ENCODE measurements around the gene HPSE2.
"Not testable (repeated sequence)": the region's sequence is repeated elsewhere in the genome, so short reads cannot be mapped to it uniquely, and the experiment has no call there.

HPSE2 gene

DNA sequence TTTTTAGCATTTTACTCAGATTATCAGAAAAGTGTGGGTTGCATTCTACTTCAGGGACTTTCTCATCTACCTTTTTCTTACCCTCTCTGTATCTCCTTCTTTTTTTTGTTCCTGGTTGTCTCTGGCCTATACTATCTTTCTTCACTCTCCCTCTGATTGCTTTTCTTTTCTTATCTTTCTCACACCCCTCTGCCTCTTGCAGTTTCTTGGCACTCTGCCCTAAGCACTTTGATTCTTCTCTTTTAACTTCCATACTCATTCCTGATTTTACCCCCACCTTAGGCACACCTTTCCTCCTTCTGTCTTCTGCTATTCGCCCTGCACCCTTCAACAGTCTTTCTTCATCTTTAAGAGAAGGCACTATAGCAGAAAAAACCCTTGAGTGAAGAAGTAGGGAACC, 696.1 kb downstream of the HPSE2 start:
- no peak for DNase-seq

DNA sequence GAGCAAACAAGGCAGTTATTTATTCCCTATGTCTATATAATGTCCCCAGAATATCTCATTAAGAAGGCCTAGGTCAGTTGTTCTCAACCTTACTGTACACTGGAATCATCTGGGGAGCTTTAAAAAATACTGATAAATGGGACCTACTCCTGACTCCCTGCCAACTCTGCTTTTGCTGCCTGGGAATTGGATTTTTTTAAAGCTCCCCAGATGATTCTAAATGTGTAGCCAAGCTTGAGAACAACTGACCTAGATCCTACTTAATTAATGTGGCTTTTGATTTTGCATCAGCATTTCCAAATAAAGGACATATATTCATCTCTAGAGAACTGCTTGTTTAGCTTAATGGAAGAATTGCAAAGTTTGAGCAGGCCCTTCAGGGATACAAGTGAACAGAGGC, 697.2 kb downstream of the HPSE2 start:
- no peak for DNase-seq

DNA sequence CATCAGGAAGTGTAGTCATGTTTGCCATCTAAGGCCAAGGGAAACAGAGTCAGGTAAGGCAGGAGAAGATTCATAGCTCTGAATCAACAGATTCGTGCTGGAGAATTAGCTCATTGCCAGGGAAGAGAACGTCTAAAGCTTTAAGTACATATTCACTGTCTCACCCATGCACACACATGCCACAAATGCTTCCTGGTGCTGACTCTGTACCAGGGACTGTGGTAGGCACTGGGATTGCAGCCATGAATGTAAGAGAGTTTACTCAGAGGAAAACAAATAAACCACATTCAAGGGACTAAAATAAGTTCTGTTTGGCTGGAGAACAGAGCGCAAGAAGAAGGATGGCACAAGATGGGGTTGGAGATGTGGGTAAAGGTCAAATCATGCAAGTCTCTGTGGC, 699.1 kb downstream of the HPSE2 start:
- no peak for DNase-seq

DNA sequence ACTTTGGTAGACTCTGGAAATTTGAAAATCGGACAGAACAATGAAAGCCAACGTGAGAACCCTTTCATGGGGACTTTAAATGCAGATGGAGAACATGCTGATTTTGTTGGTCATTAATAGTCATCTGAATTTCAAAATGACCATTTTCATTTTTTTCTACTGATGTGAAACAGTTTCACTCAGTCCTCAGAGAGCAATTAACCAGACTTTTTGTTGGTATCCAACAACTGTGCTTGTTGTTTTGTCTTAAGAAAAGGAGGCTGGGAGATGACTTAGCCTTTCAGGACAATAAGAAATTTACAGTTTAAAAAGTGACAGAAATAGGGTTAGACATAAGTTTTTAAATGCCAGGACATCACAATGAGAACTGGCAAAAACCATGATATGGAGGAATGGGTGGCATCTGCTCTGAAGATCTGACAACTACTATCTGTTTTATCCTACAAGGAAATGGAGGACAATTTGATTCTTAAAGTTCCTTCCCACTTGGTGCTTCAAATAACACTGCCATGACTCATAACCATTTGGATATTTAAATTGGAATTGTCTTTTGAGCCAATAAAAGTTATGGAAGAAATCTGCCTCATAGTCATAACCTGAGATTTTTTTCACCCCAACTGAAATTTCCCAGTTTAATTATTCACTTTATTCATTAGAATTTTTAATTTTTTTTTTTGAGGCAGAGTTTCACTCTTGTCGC, 701.8 kb downstream of the HPSE2 start:
- DNase-seq = no peak

DNA sequence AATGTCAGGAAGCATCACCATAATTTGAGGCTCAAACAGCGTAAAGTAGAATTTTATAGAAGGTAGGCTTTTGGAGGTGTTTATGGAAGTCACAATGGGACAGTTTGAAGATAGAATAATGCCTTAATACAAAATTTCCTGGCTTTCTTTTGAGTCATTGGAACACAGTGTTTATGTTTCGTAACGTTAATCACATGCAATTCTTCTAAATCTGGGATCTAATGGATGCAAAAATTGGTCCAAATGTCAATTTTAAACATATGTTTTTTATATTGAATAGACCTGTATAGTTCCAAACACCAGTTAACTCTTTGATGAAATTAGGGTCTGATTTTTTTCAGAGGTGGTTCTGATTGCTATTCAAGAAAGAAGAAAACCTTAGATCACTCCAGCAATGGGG, 702.4 kb downstream of the HPSE2 start:
- no peak for DNase-seq

DNA sequence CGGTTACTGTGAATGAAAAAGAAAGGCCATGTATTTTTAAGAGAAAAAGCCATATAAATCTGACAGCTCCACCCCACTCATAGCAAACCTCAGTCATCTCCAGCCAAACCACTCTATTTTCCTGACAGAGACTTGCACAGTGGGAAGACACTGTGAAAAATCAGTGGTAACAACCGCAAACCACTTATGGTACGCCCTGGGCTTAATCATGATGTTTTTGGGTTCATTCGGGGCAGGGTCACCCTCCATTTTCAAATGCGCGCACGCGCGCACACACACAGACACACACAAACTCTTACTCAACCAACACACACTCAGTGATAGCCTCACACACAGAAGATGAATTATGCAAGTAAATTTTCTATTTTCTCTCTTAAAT, 706.9 kb downstream of the HPSE2 start:
- no peak for DNase-seq

DNA sequence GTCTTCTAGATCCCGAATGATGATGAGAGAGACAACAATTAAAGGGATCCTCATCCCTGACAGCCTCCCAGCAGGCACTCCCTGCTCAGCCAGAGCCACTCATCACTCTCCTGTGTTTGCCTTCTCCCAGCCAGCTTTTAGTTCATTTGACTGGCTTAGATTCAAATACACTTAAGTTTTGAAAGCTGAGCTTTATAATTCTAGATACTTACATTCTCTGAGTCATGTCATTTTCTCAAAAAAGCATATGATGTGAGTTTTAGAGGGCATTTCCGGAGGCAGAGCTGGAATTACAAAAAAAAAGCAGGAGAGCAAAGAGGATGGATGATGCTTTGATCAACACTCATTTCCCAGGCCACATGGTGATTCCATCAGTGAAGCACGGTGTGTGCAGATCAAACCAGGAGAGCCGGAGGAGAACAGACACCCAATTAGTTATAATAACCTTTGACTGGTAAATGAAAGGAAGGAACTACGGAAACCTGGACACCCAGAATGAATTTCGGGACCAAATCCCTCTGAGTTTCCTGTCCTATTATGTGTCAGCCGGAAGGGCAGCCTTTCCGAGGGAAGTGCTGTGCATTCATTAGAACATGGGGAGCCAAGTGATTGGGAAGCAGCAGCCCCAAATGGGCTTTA, 707.4 kb downstream of the HPSE2 start:
- DNase-seq = no peak

DNA sequence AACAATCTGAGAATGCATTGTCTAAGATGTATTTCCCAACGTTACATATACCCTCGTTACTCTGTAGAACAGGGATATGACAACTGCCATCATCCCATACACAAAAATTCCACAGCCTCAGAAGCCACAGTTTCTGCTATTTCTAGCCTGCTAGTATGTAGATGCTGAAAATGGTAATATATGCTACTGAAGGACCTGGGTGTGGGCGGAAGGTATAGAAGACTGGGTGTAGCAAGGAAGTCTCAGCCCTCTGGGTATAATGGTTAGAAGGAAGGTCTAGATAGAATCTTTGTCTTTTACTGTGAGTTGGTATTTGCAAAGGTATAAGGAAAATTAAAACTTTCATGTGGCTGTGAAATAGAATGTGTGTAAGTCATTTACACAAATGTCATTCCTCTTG, 709.7 kb downstream of the HPSE2 start:
- no peak for DNase-seq

DNA sequence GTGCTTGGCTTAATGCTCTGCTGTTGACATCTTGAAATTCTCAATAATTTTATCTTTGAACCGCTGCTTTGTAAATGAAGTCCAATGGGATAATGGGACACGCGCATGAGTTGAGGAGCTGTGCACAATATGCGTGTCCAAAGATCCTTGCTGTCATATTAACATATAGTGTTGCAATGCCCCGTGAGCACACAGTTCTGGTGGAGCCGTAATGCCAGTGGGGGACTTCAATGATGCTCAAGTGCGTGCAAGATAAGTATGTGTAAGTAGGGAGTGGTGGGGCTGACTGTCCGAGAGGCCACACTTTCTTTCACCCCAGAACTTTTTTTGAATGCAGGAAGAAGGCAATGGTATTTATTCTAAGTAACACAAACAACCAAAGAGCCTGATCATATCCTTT, 711.5 kb downstream of the HPSE2 start:
- DNase-seq = no peak

DNA sequence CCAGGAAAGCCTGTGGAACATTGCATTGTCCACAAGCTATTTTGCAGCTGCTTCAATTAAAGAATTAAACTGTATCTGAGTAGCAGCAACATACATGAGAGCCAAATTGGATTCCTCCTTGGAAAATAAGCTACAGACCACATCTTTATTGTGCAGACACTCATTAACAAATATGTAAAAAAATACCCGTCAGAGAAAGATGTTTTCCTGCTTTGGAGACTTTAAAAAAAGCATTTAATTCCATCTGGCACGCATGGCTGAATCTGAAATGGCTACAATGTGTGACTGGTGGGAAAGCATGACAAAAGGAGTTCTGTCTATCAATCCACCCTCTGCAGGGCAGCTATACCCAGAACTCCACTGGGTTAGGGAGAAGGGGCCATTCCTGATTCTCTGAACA, 715.8 kb downstream of the HPSE2 start:
- no peak for DNase-seq

DNA sequence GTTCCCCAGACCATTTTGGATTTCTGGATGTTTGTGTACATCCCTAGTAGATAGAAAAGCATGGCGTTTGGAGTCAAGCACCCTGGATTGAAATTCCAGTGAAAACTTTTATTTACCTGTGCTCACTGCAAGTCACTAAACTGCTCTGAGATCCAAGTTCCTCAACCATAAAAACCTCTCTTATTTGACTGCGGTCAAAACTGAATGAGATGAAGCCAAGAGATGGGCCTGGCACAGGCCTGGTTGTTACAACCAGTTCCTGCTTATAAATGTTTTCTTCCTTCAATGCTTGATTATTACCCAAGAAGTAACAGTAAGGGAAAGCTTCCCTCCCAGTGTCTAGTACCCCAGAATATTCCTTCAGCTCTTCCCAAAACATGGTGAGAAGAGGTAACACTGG, 718.0 kb downstream of the HPSE2 start:
- no peak for DNase-seq

DNA sequence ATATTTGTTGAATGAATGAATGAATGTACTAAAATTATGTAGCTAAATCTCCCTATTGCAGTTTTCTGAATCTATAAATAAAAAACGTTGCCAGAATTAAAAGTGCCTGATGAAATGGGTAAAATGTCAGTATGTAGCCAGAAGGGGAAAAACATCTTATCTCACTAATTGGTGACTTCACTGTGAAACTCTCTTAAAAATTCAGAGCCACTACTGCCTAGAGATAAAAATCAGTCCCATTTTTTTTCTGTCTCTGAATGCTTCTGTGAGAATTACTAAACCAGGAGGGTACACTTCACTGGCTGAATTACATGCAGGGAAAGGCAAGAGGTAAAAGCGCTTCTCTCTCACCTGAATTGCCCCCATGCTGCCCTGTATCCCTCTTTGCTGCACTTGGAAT, 719.3 kb downstream of the HPSE2 start:
- DNase-seq = no peak

DNA sequence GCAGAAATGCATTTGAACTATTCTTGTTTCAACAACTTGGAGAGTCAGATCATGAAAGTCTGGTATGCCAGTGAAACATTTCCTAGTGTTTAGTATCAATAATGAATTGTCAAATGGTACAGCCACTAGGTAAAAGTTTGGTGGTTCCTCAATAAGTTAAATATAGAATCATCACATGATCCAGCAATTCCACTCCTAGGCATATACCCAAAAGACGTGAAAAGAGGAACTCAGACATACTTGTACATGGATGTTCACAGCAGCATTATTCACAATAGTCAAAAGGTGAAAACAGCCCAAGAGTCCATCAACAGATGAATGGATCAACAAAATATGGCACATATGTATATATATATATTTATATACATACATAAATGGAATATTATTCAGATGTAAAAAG, 721.9 kb downstream of the HPSE2 start:
- DNase-seq = no peak

DNA sequence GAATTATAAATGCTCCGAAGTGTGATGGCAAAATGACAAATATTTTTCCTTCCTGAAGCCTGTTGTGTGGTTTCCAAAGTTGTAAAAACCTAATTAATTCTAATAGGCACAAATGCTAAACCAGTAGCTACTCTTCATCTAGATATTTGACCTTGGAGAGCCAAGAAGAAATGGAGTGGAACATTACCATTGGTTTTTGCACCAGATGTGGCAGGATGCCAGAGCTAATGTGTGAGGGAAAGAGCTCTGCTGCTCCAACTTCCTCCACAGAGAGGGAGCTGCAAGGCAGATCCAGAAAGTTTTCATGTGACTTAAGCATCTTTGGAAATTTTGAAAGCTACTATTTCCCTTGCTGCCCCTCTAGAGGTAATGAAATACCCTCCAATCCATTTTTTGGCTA, 723.8 kb downstream of the HPSE2 start:
- no peak for DNase-seq

DNA sequence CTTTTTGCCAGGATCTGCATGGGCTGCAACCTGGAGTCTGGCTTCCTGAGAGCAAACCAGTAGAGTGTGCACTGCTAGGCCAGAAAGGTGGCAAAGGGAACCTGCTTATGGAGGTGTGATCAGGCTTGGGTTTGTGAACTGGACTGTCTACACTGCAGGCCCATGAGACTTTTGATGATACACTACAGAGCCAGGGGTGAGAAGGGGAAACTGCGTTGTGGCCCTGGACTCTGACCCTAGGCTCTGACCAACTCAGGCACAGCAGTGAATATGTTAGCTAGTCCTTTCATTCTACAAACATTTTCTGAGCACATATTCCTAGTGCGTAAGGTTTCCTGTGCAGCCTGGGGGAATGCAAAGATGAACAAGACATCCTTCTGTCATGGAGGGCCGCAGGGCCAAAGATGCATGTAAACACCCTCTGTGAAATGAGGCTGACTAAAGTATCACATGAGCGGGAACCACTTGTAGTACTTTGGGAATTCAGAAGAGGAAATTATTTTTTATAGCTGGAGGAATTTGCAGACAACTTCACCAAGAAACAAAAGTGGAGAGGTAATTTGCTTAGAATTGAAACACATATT, 725.1 kb downstream of the HPSE2 start:
- no peak for DNase-seq

DNA sequence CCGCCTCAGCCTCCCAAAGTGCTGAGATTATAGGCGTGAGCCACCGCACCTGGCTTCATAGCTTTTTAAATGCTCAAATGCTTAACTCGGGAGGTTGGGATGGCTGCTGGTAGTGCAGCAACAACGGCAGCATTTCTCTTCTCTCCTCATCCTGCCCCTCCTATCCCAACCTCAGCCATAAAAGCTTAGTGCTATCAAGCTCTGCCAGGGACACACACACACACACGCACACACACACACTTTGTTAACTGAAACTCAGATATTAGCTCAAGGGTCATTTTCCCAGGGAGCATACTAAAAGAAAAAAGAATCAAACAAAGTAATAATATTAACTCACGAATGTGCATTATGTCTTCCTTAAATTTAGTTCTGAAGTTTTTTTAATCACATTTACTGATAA, 725.9 kb downstream of the HPSE2 start:
- DNase-seq = no peak

DNA sequence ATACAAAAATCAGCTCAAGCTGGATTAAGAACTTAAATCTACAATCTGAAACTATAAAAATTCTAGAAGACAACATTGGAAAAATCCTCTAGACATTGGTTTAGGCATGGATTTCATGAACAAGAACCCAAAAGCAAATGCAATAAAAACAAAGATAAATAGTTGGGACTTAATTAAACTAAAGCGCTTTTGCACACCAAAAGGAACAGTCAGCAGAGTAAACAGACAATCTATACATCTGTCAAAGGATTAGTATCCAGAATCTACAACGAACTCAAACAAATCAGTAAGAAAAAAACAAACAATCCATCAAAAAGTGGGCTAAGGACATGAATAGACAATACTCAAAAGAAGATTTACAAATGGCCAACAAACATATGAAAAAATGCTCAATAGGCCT, 733.1 kb downstream of the HPSE2 start:
- not testable (repeated sequence) for DNase-seq

DNA sequence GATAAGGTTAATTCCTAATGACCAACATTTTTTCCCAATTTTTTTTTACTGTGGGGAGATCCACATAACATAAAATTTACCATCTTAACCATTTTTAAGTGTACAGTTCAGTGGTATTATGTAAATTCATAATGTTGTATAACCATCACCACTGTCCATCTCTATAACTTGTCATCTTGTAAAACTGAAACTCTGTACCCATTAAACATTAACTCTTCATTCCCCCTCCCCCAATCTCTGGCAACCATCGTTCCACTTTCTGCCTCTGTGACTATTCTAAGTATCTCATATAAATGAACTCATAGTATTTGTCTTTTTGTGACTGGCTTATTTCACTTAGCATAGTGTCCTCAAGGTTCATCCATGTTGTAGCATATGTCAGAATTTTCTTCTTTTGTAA, 742.9 kb downstream of the HPSE2 start:
- DNase-seq = no peak

DNA sequence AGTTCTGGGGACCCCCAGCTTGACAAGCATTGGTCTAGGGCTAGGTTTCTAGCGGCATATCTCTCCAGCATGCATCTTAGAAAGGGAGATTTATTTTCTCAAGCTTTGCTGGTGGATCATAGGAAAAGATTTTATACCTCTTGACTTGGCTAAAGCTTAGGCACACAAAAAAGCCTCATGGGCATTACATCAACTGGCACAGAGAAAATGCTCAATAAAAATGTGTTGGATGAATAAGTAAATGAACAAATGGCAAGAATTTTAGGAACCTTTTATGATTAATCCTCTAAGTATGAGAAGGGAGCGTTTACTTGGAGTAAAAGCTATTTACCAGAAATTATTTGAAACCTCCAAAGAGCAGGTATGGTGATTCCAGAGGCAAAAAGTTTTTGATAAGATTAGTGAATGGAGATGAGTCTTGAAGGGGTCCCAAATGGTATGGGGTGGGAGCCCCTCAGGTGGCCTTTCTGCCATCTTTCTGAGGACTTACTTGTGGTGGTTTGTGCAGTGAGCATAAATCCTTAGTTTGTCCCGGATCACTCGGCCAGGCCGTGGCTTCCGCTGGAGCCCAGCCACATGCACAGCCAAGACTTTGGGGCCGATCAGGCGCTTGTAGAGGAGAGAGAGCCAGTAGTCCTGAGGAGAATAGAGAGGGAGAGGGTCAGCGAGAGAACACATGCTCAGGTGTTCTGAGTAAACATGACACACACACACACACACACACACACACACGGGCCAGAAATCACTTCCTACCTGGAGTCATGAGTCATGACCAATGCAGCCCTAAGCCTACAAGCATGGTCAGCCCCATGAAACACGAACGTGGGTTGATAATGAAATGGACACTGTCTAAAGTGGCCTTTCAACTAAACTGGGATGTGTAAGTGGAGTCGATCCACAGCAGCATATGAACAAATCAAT, 745.8 kb downstream of the HPSE2 start:
- no peak for DNase-seq

DNA sequence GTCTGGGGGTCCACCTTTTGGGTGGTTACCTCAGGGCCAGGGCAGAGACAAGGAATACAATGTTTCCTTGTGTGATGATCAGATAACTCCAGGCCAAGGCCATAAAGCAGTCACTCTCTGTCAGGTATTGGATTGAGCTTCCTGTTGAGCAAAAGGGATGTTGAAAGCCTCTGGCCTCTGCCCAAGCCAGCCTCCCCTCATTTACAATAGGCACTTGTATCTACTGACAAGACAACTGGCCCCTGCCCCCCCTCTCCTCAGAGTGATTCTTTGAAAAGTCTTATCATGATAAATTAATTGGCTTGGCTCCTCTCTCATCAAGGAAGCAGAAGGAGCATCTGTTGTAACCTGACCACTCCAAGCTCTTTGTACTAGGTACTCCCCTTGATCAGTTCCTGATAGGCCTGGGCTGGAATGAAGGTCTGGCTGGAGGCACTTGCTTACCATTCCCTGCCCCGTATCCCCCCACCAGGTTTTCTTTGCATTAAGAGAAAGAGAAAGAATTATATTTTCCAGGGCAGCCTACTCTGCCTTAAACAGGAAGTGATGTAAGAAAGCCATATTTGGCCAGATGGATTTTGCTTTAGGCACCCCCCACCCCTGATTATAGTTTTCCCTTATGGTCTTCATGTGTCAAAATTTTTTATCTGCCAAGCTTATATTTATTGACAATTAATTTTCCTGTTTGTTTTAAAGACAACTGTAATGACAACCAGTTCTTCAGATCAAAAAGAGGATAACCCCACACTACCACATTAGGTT, 746.8 kb downstream of the HPSE2 start:
- no peak for DNase-seq

DNA sequence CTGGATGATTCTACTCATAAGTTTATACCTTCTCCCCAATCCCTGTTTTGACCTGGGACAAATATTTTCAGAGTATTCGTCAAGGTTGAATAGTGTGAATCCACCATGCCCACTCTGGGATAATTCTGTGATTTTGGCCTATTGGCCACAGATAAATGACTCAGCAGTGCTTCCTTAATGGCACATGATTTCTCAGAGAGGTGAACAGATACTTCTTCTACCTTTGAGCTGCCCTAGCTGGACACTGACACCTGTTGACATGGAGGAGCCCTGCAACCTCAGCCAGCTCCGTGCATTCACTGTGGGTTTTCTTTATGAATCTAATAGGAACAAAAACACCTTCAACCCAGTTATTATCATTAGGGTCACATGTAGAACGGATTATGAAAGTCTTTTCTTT, 748.0 kb downstream of the HPSE2 start:
- no peak for DNase-seq

DNA sequence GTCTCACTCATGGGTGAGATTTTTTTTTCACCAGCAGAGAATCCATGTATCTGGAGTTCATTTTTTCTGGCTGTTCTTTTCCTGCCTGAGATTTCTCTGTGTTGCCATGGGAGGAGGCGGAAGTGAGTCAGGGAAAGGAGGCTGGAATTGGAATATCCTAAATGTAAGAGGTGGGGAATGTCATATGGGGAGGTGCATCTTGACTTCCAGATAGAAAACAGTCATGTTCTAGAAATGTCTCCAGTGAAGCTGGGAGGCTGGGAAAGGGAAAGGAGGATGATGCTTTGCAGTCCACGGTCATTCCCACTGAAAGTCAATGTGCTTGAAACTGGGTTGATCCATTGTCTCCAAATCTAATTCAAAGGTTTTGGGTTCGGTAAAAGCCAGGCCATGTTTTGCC, 749.2 kb downstream of the HPSE2 start:
- no peak for DNase-seq

DNA sequence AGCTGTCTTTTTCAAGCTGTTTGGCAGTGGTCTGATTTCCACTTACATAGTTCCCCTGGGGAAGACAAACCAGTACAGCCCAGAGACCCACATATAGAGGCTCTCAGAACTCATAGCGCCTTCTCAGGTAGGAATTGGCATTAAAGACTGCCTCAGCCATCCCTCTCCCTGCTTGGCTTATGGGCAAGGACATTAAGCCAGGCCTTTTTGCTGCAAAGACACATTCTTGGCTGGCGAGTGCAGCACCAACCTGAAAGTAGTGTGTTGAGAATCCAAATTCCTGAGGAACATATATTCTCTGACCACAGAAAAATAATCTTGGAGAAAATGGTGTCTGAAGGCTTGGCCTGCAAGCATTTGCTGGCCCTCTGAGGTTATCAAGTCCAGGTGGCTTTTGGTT, 749.7 kb downstream of the HPSE2 start:
- DNase-seq = no peak
